ENCODE measurements around the gene MTMR3. TPM values are rescaled to one million over a fixed set of nuclear protein-coding genes. Genes with fewer than 3 reads are reported as not detected.

The MTMR3 gene
- polyA plus RNA-seq, 1 of the 3 experiments (the other 2 are of a cell fraction), result 20.4 TPM

- TF ChIP-seq FOXM1 (IDR thresholded peaks at IDR 0.05; ENCODE audit: low read depth) (no peak), TCF12 (IDR thresholded peaks at IDR 0.05) (no peak), EP300 (IDR thresholded peaks at IDR 0.05; ENCODE audit: borderline replicate concordance in 1 of 2, low read depth in 1 of 2, low read length in 1 of 2) (no peak), YY1 (IDR thresholded peaks at IDR 0.05; ENCODE audit: low read depth) (no peak), GATA2 (CRISPR knock-in tag; IDR thresholded peaks at IDR 0.05) (no peak), MEF2A (IDR thresholded peaks at IDR 0.05; ENCODE audit: borderline replicate concordance, low read depth) (no peak), ELF1 (IDR thresholded peaks at IDR 0.05) (no peak), ZBTB33 (IDR thresholded peaks at IDR 0.05; ENCODE audit: borderline replicate concordance, low read depth) (no peak), TEAD4 (IDR thresholded peaks at IDR 0.05; ENCODE audit: borderline replicate concordance, insufficient read depth) (no peak), JUND (IDR thresholded peaks at IDR 0.05) (no peak), REST (IDR thresholded peaks at IDR 0.05; ENCODE audit: low read depth, low read length) (no peak), RAD21 (IDR thresholded peaks at IDR 0.05; ENCODE audit: low read length) (no peak), CHD2 (IDR thresholded peaks at IDR 0.05; ENCODE audit: low read length, partially characterized antibody) (no peak)
- 89% methylated on average over 4 of the region's 4 CpGs for WGBS (ENCODE audit: low lambda C conversion rate)
- CTCF ChIA-PET, result interaction anchor here (0.7 kb wide), 1 partner anchor 13 kb away, joined by 3 read pairs; no protein-coding TSS in a partner anchor
- Histone ChIP-seq H3K4me1 (ENCODE audit: control insufficient read depth in 1 of 2, insufficient read depth in 2 of 2, low read depth in 1 of 2, low read length in 1 of 2) (peaks cover 4 to 46% of the 10 kb centered on the region in 2 experiments), H3F3A (replicated peaks; ENCODE audit: insufficient read depth) (peaks cover 47% of the 10 kb centered on the region), H2AFZ (ENCODE audit: low read depth) (no peak overlapping the region), H3K27me3 (ENCODE audit: insufficient read depth) (no peaks in the 10 kb centered on the region), H3K9me3 (no peaks in the 10 kb centered on the region), H3K27ac (ENCODE audit: low read depth in 2 of 2, low read length in 1 of 2) (peak overlapping the region in 1 of 2 experiments; percentile 84; a peak in 2 of 4 replicates), H3K79me2 (ENCODE audit: insufficient read depth) (peaks cover 83% of the 10 kb centered on the region), H3K4me3 (ENCODE audit: low read depth in 2 of 2, low read length in 1 of 2) (no peak overlapping the region), H3K4me2 (peak overlapping the region; percentile 56), H3K36me3 (replicated peaks in 1 of 2; ENCODE audit: control insufficient read depth in 1 of 2, insufficient read depth in 2 of 2, low read length in 1 of 2) (no peaks in the 10 kb centered on the region), H3K9ac (no peak overlapping the region), H4K20me1 (ENCODE audit: insufficient read depth) (peaks cover 50% of the 10 kb centered on the region), H3K9me2 (no peaks in the 10 kb centered on the region)
- no peak for DNase-seq
- POLR2A ChIA-PET, result no interaction called here
Observed at GRCh38 chr22:29912141-29912540, 29.2 kb downstream of the MTMR3 start.
